Panc1 (cell line): Measurements from ENCODE around the gene GPC3. TPM values are rescaled to one million over a fixed set of nuclear protein-coding genes. Genes with fewer than 3 reads are reported as not detected.

Experiments used
- ATAC-seq: fragments of 200-7000 bp; cut with Tn5 transposase; 2 replicates; pipeline ENCODE4 v1.9.1; 2020; ENCODE audit warnings: mild to moderate bottlenecking, moderate library complexity
- BruUV-seq: library from RNA; stranded (reverse); fragments of 400-500 nt; replicated peaks from 2 replicates; lab custom pipeline; 2021; lab: Mats Ljungman, UMichigan
- CTCF ChIA-PET: fragments of 300-600 bp; sonication (Branson Sonifier 250); formaldehyde crosslinking; loops from one replicate; lab custom pipeline; 2022; ENCODE audit warnings: antibody characterized with exemption; lab: Charles Lee
- POLR2A ChIA-PET: fragments of 300-600 bp; sonication (Branson Sonifier 250); formaldehyde crosslinking; loops from one replicate; lab custom pipeline; 2022; ENCODE audit warnings: antibody characterized with exemption; lab: Charles Lee
- DNase-seq: peaks from one replicate; pipeline ENCODE4 v3.0.0-alpha.2; 2010; ENCODE audit warnings: low read depth, low spot score
- H3K27ac ChIP-seq: 2 replicates; pipeline ENCODE4 v1.5.1; 2011; ENCODE audit warnings: mild to moderate bottlenecking, low read length, inconsistent platforms
- H3K27me3 ChIP-seq: fragments of 200-500 bp; sonication (Bioruptor generic); 2 replicates; pipeline ENCODE4 v1.6.0; 2014; ENCODE audit warnings: low read length, inconsistent platforms; ENCODE audit not compliant: control insufficient read depth, insufficient read depth
- H3K36me3 ChIP-seq: fragments of 200-500 bp; sonication (Bioruptor generic); 2 replicates; pipeline ENCODE4 v1.5.1; 2014; ENCODE audit warnings: inconsistent platforms, mild to moderate bottlenecking, low read length, moderate library complexity; ENCODE audit not compliant: control insufficient read depth, insufficient read depth
- H3K4me1 ChIP-seq: 2 replicates; pipeline ENCODE4 v1.5.1; 2011; ENCODE audit warnings: inconsistent platforms, mild to moderate bottlenecking, low read length, moderate library complexity; ENCODE audit not compliant: control insufficient read depth, insufficient read depth
- H3K4me3 ChIP-seq, 2 experiments: 2 replicates each; pipeline ENCODE4 v1.5.1; 2011 to 2012; ENCODE audit warnings: low read depth in 2 of 2, low read length in 2 of 2, mild to moderate bottlenecking in 2 of 2, inconsistent platforms in 1 of 2, moderate library complexity in 1 of 2
- H3K9me3 ChIP-seq: fragments of 200-500 bp; sonication (Bioruptor generic); 2 replicates; pipeline ENCODE4 v1.5.1; 2014; ENCODE audit warnings: low read depth, mild to moderate bottlenecking, inconsistent platforms, low read length, moderate library complexity; ENCODE audit not compliant: control insufficient read depth, insufficient read depth
- POLR2AphosphoS5 ChIP-seq: IDR thresholded peaks from 2 replicates; pipeline ENCODE4 v1.6.1; 2012; ENCODE audit warnings: mild to moderate bottlenecking, low read depth, low read length, moderate library complexity
- SIN3A ChIP-seq: IDR thresholded peaks from 2 replicates; pipeline ENCODE4 v1.6.1; 2012; ENCODE audit warnings: low read depth, mild to moderate bottlenecking, low read length, moderate library complexity, borderline replicate concordance; ENCODE audit not compliant: insufficient read depth
- TCF7L2 ChIP-seq: IDR thresholded peaks from 2 replicates; pipeline ENCODE4 v1.6.1; 2011; ENCODE audit warnings: mild to moderate bottlenecking, low read depth, low read length, inconsistent platforms
- in situ Hi-C: cut with HindIII; loops from 2 replicates; pipeline ENCODE4 v1.10.0; 2016; ENCODE audit warnings: low sequenced_read_pairs, low pct_unique_long_range_greater_than_20kb
- intact Hi-C: fragments of 100-400 bp; cut with micrococcal nuclease; formaldehyde crosslinking; loops from one replicate; pipeline ENCODE4 v1.10.0; 2022; ENCODE audit not compliant: unreplicated experiment
- total RNA-seq: library from RNA; stranded (reverse); gene quantifications from one replicate; pipeline ENCODE4 v1.2.1, GENCODE V29; 2021; ENCODE audit not compliant: unreplicated experiment
- TF ChIP-seq, protein P1 (sequence below): fragments of 450-650 bp; IDR thresholded peaks from 2 replicates; pipeline ENCODE4 v1.5.1; 2017; ENCODE audit warnings: mild to moderate bottlenecking
- TF ChIP-seq, protein P2 (sequence below), 2 experiments: IDR thresholded peaks; 2 replicates each; pipeline ENCODE4 v1.6.1; 2011 to 2012; ENCODE audit warnings: low read depth in 2 of 2, control low read depth in 1 of 2, low read length in 1 of 2, mild to moderate bottlenecking in 1 of 2, moderate library complexity in 1 of 2; ENCODE audit not compliant: insufficient read depth in 1 of 2

GPC3 gene
- total RNA-seq, 1 experiment from 2014 or later = 0.95 TPM

DNA sequence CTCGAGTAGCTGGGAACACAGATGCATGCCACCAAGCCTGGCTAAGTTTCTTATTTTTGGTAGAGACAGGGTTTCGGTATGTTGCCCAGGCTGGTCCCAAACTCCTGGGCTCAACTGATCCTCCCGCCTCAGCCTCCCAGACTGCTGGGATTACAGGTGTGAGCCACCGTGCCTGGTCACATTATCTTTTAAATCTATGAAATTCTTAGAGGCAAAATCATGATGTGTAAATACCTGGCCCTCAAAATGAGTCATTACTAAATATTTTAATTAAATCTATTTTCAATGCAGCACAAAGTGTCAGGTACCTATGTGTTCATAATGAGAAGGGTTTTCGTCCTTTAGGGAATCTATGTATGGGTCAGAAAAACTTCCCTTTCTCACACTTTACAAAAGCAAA, 347.6 kb downstream of the GPC3 start:
- Histone ChIP-seq H3K4me3 (no peak overlapping the region), H3K4me1 (no peaks in the 10 kb centered on the region), H3K9me3 (no peaks in the 10 kb centered on the region), H3K27ac (no peak overlapping the region), H3K36me3 (no peaks in the 10 kb centered on the region), H3K27me3 (no peaks in the 10 kb centered on the region)
- intact Hi-C loops (loop anchor here (5.0 kb wide), 1 partner anchor 60 kb away; no protein-coding TSS in a partner anchor), in situ Hi-C loops (no loop called here)
- no peak for ATAC-seq
- ChIA-PET POLR2A (no interaction called here), CTCF (no interaction called here)
- DNase-seq = no peak
- no TSS peak for BruUV-seq
- TF ChIP-seq TCF7L2 (no peak), POLR2AphosphoS5 (no peak), SIN3A (no peak)
- TF ChIP-seq, protein P1, sequence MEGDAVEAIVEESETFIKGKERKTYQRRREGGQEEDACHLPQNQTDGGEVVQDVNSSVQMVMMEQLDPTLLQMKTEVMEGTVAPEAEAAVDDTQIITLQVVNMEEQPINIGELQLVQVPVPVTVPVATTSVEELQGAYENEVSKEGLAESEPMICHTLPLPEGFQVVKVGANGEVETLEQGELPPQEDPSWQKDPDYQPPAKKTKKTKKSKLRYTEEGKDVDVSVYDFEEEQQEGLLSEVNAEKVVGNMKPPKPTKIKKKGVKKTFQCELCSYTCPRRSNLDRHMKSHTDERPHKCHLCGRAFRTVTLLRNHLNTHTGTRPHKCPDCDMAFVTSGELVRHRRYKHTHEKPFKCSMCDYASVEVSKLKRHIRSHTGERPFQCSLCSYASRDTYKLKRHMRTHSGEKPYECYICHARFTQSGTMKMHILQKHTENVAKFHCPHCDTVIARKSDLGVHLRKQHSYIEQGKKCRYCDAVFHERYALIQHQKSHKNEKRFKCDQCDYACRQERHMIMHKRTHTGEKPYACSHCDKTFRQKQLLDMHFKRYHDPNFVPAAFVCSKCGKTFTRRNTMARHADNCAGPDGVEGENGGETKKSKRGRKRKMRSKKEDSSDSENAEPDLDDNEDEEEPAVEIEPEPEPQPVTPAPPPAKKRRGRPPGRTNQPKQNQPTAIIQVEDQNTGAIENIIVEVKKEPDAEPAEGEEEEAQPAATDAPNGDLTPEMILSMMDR = no peak
- TF ChIP-seq, protein P2, sequence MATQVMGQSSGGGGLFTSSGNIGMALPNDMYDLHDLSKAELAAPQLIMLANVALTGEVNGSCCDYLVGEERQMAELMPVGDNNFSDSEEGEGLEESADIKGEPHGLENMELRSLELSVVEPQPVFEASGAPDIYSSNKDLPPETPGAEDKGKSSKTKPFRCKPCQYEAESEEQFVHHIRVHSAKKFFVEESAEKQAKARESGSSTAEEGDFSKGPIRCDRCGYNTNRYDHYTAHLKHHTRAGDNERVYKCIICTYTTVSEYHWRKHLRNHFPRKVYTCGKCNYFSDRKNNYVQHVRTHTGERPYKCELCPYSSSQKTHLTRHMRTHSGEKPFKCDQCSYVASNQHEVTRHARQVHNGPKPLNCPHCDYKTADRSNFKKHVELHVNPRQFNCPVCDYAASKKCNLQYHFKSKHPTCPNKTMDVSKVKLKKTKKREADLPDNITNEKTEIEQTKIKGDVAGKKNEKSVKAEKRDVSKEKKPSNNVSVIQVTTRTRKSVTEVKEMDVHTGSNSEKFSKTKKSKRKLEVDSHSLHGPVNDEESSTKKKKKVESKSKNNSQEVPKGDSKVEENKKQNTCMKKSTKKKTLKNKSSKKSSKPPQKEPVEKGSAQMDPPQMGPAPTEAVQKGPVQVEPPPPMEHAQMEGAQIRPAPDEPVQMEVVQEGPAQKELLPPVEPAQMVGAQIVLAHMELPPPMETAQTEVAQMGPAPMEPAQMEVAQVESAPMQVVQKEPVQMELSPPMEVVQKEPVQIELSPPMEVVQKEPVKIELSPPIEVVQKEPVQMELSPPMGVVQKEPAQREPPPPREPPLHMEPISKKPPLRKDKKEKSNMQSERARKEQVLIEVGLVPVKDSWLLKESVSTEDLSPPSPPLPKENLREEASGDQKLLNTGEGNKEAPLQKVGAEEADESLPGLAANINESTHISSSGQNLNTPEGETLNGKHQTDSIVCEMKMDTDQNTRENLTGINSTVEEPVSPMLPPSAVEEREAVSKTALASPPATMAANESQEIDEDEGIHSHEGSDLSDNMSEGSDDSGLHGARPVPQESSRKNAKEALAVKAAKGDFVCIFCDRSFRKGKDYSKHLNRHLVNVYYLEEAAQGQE (IDR thresholded peaks at IDR 0.05; ENCODE audit: insufficient read depth in 1 of 2, low read depth in 2 of 2, low read length in 1 of 2) = no peak

DNA sequence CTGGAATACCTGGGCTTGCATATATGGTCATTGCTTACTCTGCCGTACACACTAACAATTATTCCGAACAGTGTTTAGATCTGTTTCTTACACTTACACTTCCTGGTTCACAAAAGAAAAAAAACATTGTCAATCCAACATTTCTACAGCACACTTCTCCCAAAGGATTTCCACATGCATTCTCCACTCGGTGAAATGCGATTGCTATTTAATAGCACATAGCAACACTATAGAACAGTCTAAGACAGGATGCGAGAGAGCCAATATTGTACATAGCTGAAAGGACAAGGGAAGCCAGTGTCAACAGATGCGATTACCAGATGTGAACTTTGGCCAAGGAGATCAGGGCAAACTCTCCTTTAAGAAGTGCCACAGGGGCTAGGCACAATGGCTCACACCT, 349.4 kb downstream of the GPC3 start:
- Histone ChIP-seq H3K27me3 (no peaks in the 10 kb centered on the region), H3K4me1 (no peaks in the 10 kb centered on the region), H3K27ac (no peak overlapping the region), H3K36me3 (no peaks in the 10 kb centered on the region), H3K4me3 (no peak overlapping the region), H3K9me3 (no peaks in the 10 kb centered on the region)
- intact Hi-C loops = loop anchor here (5.0 kb wide), 1 partner anchor 59 kb away; no protein-coding TSS in a partner anchor
- ATAC-seq (no peak), DNase-seq (no peak)
- TF ChIP-seq, protein P1 = no peak
- TF ChIP-seq POLR2AphosphoS5 (no peak), TCF7L2 (no peak), SIN3A (no peak)
- TF ChIP-seq, protein P2 (IDR thresholded peaks at IDR 0.05; ENCODE audit: insufficient read depth in 1 of 2, low read depth in 2 of 2, low read length in 1 of 2) = no peak
- no TSS peak for BruUV-seq
- CTCF ChIA-PET = no interaction called here
- POLR2A ChIA-PET = no interaction called here
- in situ Hi-C loops = no loop called here
